Naive thymus-derived CD4-positive, alpha-beta T cell (primary cell): ENCODE measurements around the gene HDAC4. TPM values are rescaled to one million over a fixed set of nuclear protein-coding genes. Genes with fewer than 3 reads are reported as not detected.

Experiments
- ATAC-seq: fragments of 150-1000 bp; cut with Tn5 transposase; 2 replicates; pipeline ENCODE4 v1.10.0; 2021; ENCODE audit warnings: mild to moderate bottlenecking, moderate library complexity
- CTCF ChIA-PET: fragments of 350-600 bp; sonication (Branson Sonifier 250); formaldehyde crosslinking; loops from one replicate; lab custom pipeline; 2021; ENCODE audit warnings: antibody characterized with exemption; lab: Charles Lee
- POLR2A ChIA-PET: fragments of 350-600 bp; sonication (Branson Sonifier 250); formaldehyde crosslinking; loops from one replicate; lab custom pipeline; 2021; ENCODE audit warnings: antibody characterized with exemption, inconsistent platforms; lab: Charles Lee
- DNase-seq, 9 donors: peaks; one replicate each; pipeline versions ENCODE4 v3.0.0 to v3.0.0-alpha.2; 2020 to 2022; ENCODE audit warnings: mixed read lengths in 1 of 9
- H3K27ac ChIP-seq: one replicate; pipeline ENCODE4 v1.7.0; 2013; ENCODE audit warnings: mild to moderate bottlenecking, low read depth, low read length, moderate library complexity
- H3K27me3 ChIP-seq, 2 donors: one replicate each; pipeline ENCODE4 v1.7.0; 2013; ENCODE audit warnings: low read length in 2 of 2, mild to moderate bottlenecking in 2 of 2, moderate library complexity in 2 of 2; ENCODE audit not compliant: control insufficient read depth in 2 of 2, insufficient read depth in 2 of 2
- H3K36me3 ChIP-seq, 3 experiments: 1 replicate in 2 of 3; 2 replicates in 1 of 3; pipeline ENCODE4 v1.7.0; 2013; ENCODE audit warnings: low read length in 3 of 3, mild to moderate bottlenecking in 3 of 3, moderate library complexity in 1 of 3; ENCODE audit not compliant: insufficient read depth in 3 of 3, control insufficient read depth in 2 of 3
- H3K4me1 ChIP-seq, 2 donors: one replicate each; pipeline ENCODE4 v1.7.0; 2013; ENCODE audit warnings: low read length in 2 of 2, mild to moderate bottlenecking in 2 of 2, moderate library complexity in 1 of 2; ENCODE audit not compliant: control insufficient read depth in 2 of 2, insufficient read depth in 2 of 2
- H3K4me3 ChIP-seq: 2 replicates; pipeline ENCODE4 v1.7.0; 2013; ENCODE audit warnings: mild to moderate bottlenecking, low read length
- H3K9me3 ChIP-seq, 3 experiments: 1 replicate in 2 of 3; 2 replicates in 1 of 3; pipeline ENCODE4 v1.7.0; 2013; ENCODE audit warnings: low read length in 3 of 3; ENCODE audit not compliant: control insufficient read depth in 2 of 3
- H3K27ac Mint-ChIP-seq, 9 donors: one replicate each; pipeline ENCODE4 v1.8.0; 2020 to 2022; ENCODE audit warnings: mixed read lengths in 9 of 9, mild to moderate bottlenecking in 8 of 9, moderate library complexity in 5 of 9, inconsistent platforms in 2 of 9
- H3K27me3 Mint-ChIP-seq, 5 donors: one replicate each; pipeline ENCODE4 v1.8.0; 2021 to 2022; ENCODE audit warnings: mixed read lengths in 5 of 5, mild to moderate bottlenecking in 1 of 5
- H3K36me3 Mint-ChIP-seq, 5 donors: one replicate each; pipeline ENCODE4 v1.8.0; 2020 to 2022; ENCODE audit warnings: mixed read lengths in 5 of 5, mild to moderate bottlenecking in 3 of 5, inconsistent platforms in 1 of 5
- H3K4me1 Mint-ChIP-seq, 7 donors: one replicate each; pipeline ENCODE4 v1.8.0; 2020 to 2022; ENCODE audit warnings: mixed read lengths in 7 of 7, mild to moderate bottlenecking in 3 of 7, inconsistent platforms in 1 of 7
- H3K4me3 Mint-ChIP-seq, 10 donors: one replicate each; pipeline ENCODE4 v1.8.0; 2020 to 2022; ENCODE audit warnings: mild to moderate bottlenecking in 10 of 10, mixed read lengths in 10 of 10, moderate library complexity in 6 of 10, inconsistent platforms in 2 of 10
- H3K9me3 Mint-ChIP-seq, 11 donors: one replicate each; pipeline ENCODE4 v1.8.0; 2020 to 2022; ENCODE audit warnings: mixed read lengths in 11 of 11, mild to moderate bottlenecking in 4 of 11, inconsistent platforms in 1 of 11, moderate library complexity in 1 of 11
- intact Hi-C, 2 donors: fragments of 100-400 bp; cut with micrococcal nuclease; formaldehyde crosslinking; loops; one replicate each; pipeline ENCODE4 v1.15.1; 2023
- polyA plus RNA-seq, 2 donors: library from polyadenylated mRNA; unstranded; fragments of 300-500 nt; fragmentation: Illumina TruSeq; gene quantifications; one replicate each; pipeline ENCODE4 v1.2.3, GENCODE V29; 2021
- total RNA-seq, 6 experiments: library from RNA in 5 of 6; stranded (reverse) in 5 of 6; gene quantifications; 1 replicate in 5 of 6; 2 replicates in 1 of 6; pipeline ENCODE4 v1.2.3 and lab custom pipeline; 2021 to 2026

The HDAC4 gene
- total and polyA plus RNA-seq, 7 experiments from 2014 or later = 7.4 to 101 (median 55.3) TPM

GRCh38 chr2:239293775-239294430, 106.9 kb downstream of the HDAC4 start:
- ChIA-PET CTCF (interaction anchor here (1.0 to 7.2 kb wide), 4 partner anchors 9 to 28 kb away, joined by 3 to 100 read pairs (median 4); no protein-coding TSS in a partner anchor), POLR2A (interaction anchor here (0.5 to 20.2 kb wide), 9 partner anchors 10 to 112 kb away, joined by 3 to 362 read pairs (median 3); partner anchors contain the start of gene HDAC4)
- Histone ChIP-seq H3K4me1 (peaks cover 40 to 67% of the 10 kb centered on the region in 2 donors), H3K27ac (peak overlapping the region; percentile 43), H3K9me3 (no peaks in the 10 kb centered on the region), H3K27me3 (no peaks in the 10 kb centered on the region), H3K36me3 (no peaks in the 10 kb centered on the region), H3K4me3 (no peak overlapping the region)
- Mint-ChIP-seq H3K4me1 (peaks cover 50 to 97% (median 77%) of the 10 kb centered on the region in 7 donors), H3K4me3 (peak overlapping the region; percentile 15 to 93 (median 80)), H3K36me3 (peaks cover 0 to 11% (median 0%) of the 10 kb centered on the region in 5 donors), H3K9me3 (no peaks in the 10 kb centered on the region), H3K27me3 (no peaks in the 10 kb centered on the region), H3K27ac (peak overlapping the region; percentile 71 to 93 (median 90))
- ATAC-seq (peak; percentile 26), DNase-seq (peak in 2 of 9 donors; percentile 52 to 69)
- intact Hi-C loops = no loop called here

GRCh38 chr2:239292959-239293774, 107.7 kb downstream of the HDAC4 start:
- Mint-ChIP-seq H3K4me1 (peaks cover 51 to 98% (median 78%) of the 10 kb centered on the region in 7 donors), H3K4me3 (peak overlapping the region in 5 of 10 donors; percentile 31 to 93 (median 81)), H3K27ac (peak overlapping the region in 6 of 9 donors; percentile 70 to 93 (median 91)), H3K9me3 (no peaks in the 10 kb centered on the region), H3K36me3 (peaks cover 0 to 11% (median 0%) of the 10 kb centered on the region in 5 donors), H3K27me3 (no peaks in the 10 kb centered on the region)
- ChIA-PET CTCF (interaction anchor here (1.5 to 7.2 kb wide), 2 partner anchors 22 to 28 kb away, joined by 4 to 100 read pairs; no protein-coding TSS in a partner anchor), POLR2A (interaction anchor here (0.7 to 20.2 kb wide), 9 partner anchors 9 to 110 kb away, joined by 3 to 362 read pairs (median 3); partner anchors contain the start of gene HDAC4)
- DNase-seq (no peak), ATAC-seq (no peak)
- H3K4me1 ChIP-seq = peaks cover 46 to 70% of the 10 kb centered on the region in 2 donors
- H3K27ac ChIP-seq = peak overlapping the region; percentile 43
- intact Hi-C loops = no loop called here
- H3K27me3 ChIP-seq = no peaks in the 10 kb centered on the region
- no peak overlapping the region for H3K4me3 ChIP-seq
- no peaks in the 10 kb centered on the region for H3K36me3 ChIP-seq
- H3K9me3 ChIP-seq = no peaks in the 10 kb centered on the region

DNA sequence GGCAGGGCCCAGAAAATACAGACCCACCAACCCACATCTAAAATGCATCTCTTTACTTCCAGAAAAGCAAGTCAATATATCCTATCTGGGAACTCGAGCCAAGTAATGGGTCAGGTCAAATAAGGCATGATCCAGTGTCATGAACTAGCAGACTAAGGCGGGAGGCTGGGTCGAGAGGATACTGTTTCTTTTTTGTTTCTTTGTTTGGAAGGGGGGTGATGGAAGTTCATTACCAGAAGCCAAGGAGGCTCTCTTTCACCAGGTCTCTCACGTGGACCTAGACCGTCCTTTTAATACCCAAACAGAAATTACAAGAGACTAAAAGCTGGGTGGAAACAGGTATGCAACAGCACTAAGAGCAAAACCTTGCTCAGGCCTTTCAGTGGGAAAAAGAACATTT, 108.3 kb downstream of the HDAC4 start:
- intact Hi-C loops = no loop called here
- H3K27me3 ChIP-seq = no peaks in the 10 kb centered on the region
- POLR2A ChIA-PET = interaction anchor here (0.8 to 20.2 kb wide), 6 partner anchors 9 to 88 kb away, joined by 3 to 362 read pairs (median 4); no protein-coding TSS in a partner anchor
- Mint-ChIP-seq H3K4me3 (peak overlapping the region in 3 of 10 donors; percentile 9 to 93 (median 18)), H3K27ac (peak overlapping the region in 7 of 9 donors; percentile 20 to 93 (median 89)), H3K4me1 (peaks cover 53 to 98% (median 79%) of the 10 kb centered on the region in 7 donors), H3K27me3 (no peaks in the 10 kb centered on the region), H3K9me3 (peaks cover 0 to 2% (median 0%) of the 10 kb centered on the region in 11 donors), H3K36me3 (peaks cover 0 to 12% (median 0%) of the 10 kb centered on the region in 5 donors)
- no peaks in the 10 kb centered on the region for H3K9me3 ChIP-seq
- H3K4me1 ChIP-seq = peaks cover 46 to 68% of the 10 kb centered on the region in 2 donors
- H3K27ac ChIP-seq = no peak overlapping the region
- no peak for ATAC-seq
- no peaks in the 10 kb centered on the region for H3K36me3 ChIP-seq
- CTCF ChIA-PET = interaction anchor here (7.2 kb wide), 1 partner anchor 21 kb away, joined by 100 read pairs; no protein-coding TSS in a partner anchor
- H3K4me3 ChIP-seq = no peak overlapping the region
- no peak for DNase-seq

DNA sequence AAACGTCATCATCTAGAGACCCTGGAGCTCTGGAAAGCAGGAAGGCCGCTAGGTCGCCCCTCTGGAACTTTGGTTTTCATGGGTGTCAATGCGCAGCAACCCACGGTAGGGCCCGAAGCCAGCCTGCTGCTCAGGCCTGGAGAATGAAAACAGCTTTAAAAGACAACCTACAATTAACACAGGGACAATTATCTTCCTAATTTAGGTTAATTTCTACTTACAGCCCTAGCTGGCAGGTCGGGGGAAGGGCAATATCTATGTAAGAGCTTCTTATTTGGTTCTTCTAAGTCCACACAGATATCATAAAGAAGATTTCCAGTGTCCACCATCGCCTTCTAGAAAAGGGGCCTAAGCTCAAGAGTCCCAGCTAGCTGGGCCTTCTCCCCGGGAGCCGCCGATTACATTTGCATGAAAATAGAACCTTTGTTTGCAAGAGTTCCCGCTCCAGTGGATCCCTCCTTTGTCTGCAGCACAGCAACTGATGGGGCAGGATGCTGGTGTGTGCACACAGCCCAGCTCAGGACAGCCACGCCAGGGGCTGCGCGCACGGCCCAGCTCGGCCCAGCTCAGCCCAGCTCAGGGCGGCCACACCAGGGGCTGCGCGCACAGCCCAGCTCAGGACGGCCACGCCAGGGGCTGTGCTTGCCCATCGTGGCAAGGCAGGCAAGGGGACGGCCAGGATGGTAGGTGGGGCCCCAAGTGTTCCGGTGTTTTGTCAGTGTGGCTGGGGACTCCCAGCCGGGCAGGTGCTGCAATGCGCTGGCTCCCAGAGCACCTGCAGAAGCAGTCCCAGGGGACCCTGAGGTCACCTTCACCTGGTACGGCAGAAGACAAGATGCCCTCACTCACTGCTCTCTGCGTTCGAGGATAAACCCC, 109.1 kb downstream of the HDAC4 start:
- H3K4me3 Mint-ChIP-seq = peak overlapping the region in 4 of 10 donors; percentile 9 to 44 (median 26)
- DNase-seq = no peak
- no peaks in the 10 kb centered on the region for H3K27me3 ChIP-seq
- peaks cover 59 to 98% (median 81%) of the 10 kb centered on the region in 7 donors for H3K4me1 Mint-ChIP-seq
- H3K36me3 ChIP-seq = no peaks in the 10 kb centered on the region
- peaks cover 0 to 3% (median 0%) of the 10 kb centered on the region in 5 donors for H3K27me3 Mint-ChIP-seq
- CTCF ChIA-PET = interaction anchor here (0.6 to 1.0 kb wide), 4 partner anchors 23 to 103 kb away, joined by 3 to 4 read pairs (median 4); no protein-coding TSS in a partner anchor
- H3K9me3 Mint-ChIP-seq = peaks cover 0 to 2% (median 0%) of the 10 kb centered on the region in 11 donors
- no peak overlapping the region for H3K27ac ChIP-seq
- no peak overlapping the region for H3K4me3 ChIP-seq
- H3K4me1 ChIP-seq = peaks cover 42 to 59% of the 10 kb centered on the region in 2 donors
- no peak for ATAC-seq
- intact Hi-C loops = no loop called here
- POLR2A ChIA-PET = interaction anchor here (1.1 to 20.2 kb wide), 3 partner anchors 22 to 109 kb away, joined by 4 to 362 read pairs (median 8); partner anchors contain the start of gene HDAC4
- no peaks in the 10 kb centered on the region for H3K9me3 ChIP-seq
- peak overlapping the region in 7 of 9 donors; percentile 19 to 93 (median 89) for H3K27ac Mint-ChIP-seq
- H3K36me3 Mint-ChIP-seq = peaks cover 0 to 17% (median 0%) of the 10 kb centered on the region in 5 donors

GRCh38 chr2:239290618-239291474, 110.0 kb downstream of the HDAC4 start:
- no peak overlapping the region for H3K4me3 ChIP-seq
- ATAC-seq (no peak), DNase-seq (no peak)
- peaks cover 0 to 3% (median 0%) of the 10 kb centered on the region in 5 donors for H3K27me3 Mint-ChIP-seq
- peaks cover 0 to 2% (median 0%) of the 10 kb centered on the region in 11 donors for H3K9me3 Mint-ChIP-seq
- peaks cover 33 to 58% of the 10 kb centered on the region in 2 donors for H3K4me1 ChIP-seq
- H3K27ac Mint-ChIP-seq = peak overlapping the region in 8 of 9 donors; percentile 62 to 98 (median 88)
- no peaks in the 10 kb centered on the region for H3K36me3 ChIP-seq
- peaks cover 61 to 98% (median 81%) of the 10 kb centered on the region in 7 donors for H3K4me1 Mint-ChIP-seq
- ChIA-PET CTCF (interaction anchor here (0.6 to 1.0 kb wide), 4 partner anchors 22 to 104 kb away, joined by 3 to 4 read pairs (median 4); no protein-coding TSS in a partner anchor), POLR2A (interaction anchor here (0.6 to 20.2 kb wide), 5 partner anchors 21 to 110 kb away, joined by 3 to 362 read pairs (median 4); partner anchors contain the start of gene HDAC4)
- H3K27ac ChIP-seq = no peak overlapping the region
- H3K9me3 ChIP-seq = no peaks in the 10 kb centered on the region
- peaks cover 0 to 22% (median 0%) of the 10 kb centered on the region in 5 donors for H3K36me3 Mint-ChIP-seq
- no peaks in the 10 kb centered on the region for H3K27me3 ChIP-seq
- peak overlapping the region in 5 of 10 donors; percentile 11 to 87 (median 52) for H3K4me3 Mint-ChIP-seq
- intact Hi-C loops = no loop called here
